SK-N-SH treated with all-trans-retinoic acid at 6 μM for 48 hours (cell line): ENCODE data around the gene PAQR8.
"Not testable (repeated sequence)": the region's sequence is repeated elsewhere in the genome, so short reads cannot be mapped to it uniquely, and the experiment has no call there.

ENCODE experiments used
- ARNTL ChIP-seq: fragments of 450-650 bp; formaldehyde crosslinking; IDR thresholded peaks from 2 replicates; pipeline ENCODE4 v1.5.0; 2020; ENCODE audit warnings: low read depth, mild to moderate bottlenecking, moderate library complexity, borderline replicate concordance
- PPARA ChIP-seq: fragments of 250-450 bp; sonication (Bioruptor Pico); IDR thresholded peaks from 2 replicates; pipeline ENCODE4 v1.5.0; 2020; ENCODE audit warnings: mild to moderate bottlenecking, borderline replicate concordance
- SNAI2 ChIP-seq: fragments of 250-450 bp; sonication (Bioruptor Pico); IDR thresholded peaks from 2 replicates; pipeline ENCODE4 v1.5.0; 2020; ENCODE audit warnings: mild to moderate bottlenecking, moderate library complexity
- ZFP3 ChIP-seq: fragments of 250-450 bp; sonication (Bioruptor Pico); IDR thresholded peaks from 2 replicates; pipeline ENCODE4 v1.5.0; 2020; ENCODE audit warnings: mild to moderate bottlenecking, moderate library complexity
- ZNF8 ChIP-seq: fragments of 450-650 bp; formaldehyde crosslinking; IDR thresholded peaks from 2 replicates; pipeline ENCODE4 v1.5.0; 2020; ENCODE audit warnings: mild to moderate bottlenecking, moderate library complexity
- TF ChIP-seq, protein P1 (sequence below): fragments of 250-450 bp; sonication (Bioruptor Pico); IDR thresholded peaks from 2 replicates; pipeline ENCODE4 v1.5.1; 2021; ENCODE audit warnings: mild to moderate bottlenecking, moderate library complexity
- TF ChIP-seq, protein P2 (sequence below): fragments of 250-450 bp; sonication (Bioruptor Pico); IDR thresholded peaks from 2 replicates; pipeline ENCODE4 v1.5.1; 2020; ENCODE audit warnings: low read depth, mild to moderate bottlenecking, moderate library complexity
- TF ChIP-seq, protein P3 (sequence below): fragments of 250-450 bp; sonication (Bioruptor Pico); IDR thresholded peaks from 2 replicates; pipeline ENCODE4 v1.8.0; 2020; ENCODE audit warnings: mild to moderate bottlenecking, moderate library complexity, borderline replicate concordance

DNA sequence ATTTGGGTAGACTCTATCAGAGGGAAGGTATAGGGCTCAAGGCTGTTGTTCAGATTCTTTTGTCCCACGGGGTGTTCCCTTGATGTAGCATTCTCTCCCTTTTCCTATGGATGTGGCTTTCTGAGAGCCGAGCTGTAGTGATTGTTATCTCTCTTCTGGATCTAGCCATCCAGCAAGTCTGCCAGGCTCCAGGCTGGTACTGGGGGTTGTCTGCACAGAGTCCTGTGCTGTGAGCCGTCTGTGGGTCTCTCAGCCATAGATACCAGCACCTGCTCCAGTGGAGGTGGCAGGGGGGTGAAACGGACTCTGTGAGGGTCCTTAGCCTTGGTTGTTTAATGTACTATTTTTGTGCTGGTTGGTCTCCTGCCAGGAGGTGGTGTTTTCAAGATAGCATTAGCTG lies 71.3 kb downstream of the PAQR8 start:
- TF ChIP-seq, protein P1, sequence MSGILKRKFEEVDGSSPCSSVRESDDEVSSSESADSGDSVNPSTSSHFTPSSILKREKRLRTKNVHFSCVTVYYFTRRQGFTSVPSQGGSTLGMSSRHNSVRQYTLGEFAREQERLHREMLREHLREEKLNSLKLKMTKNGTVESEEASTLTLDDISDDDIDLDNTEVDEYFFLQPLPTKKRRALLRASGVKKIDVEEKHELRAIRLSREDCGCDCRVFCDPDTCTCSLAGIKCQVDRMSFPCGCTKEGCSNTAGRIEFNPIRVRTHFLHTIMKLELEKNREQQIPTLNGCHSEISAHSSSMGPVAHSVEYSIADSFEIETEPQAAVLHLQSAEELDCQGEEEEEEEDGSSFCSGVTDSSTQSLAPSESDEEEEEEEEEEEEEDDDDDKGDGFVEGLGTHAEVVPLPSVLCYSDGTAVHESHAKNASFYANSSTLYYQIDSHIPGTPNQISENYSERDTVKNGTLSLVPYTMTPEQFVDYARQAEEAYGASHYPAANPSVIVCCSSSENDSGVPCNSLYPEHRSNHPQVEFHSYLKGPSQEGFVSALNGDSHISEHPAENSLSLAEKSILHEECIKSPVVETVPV (CRISPR knock-in tag), result not testable (repeated sequence)
- TF ChIP-seq, protein P2, sequence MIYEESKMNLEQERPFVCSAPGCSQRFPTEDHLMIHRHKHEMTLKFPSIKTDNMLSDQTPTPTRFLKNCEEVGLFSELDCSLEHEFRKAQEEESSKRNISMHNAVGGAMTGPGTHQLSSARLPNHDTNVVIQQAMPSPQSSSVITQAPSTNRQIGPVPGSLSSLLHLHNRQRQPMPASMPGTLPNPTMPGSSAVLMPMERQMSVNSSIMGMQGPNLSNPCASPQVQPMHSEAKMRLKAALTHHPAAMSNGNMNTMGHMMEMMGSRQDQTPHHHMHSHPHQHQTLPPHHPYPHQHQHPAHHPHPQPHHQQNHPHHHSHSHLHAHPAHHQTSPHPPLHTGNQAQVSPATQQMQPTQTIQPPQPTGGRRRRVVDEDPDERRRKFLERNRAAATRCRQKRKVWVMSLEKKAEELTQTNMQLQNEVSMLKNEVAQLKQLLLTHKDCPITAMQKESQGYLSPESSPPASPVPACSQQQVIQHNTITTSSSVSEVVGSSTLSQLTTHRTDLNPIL (CRISPR knock-in tag), result not testable (repeated sequence)
- TF ChIP-seq SNAI2; ARNTL (CRISPR knock-in tag); ZNF8 (CRISPR knock-in tag); ZFP3 (CRISPR knock-in tag); PPARA (CRISPR knock-in tag): not testable (repeated sequence)
- TF ChIP-seq, protein P3, sequence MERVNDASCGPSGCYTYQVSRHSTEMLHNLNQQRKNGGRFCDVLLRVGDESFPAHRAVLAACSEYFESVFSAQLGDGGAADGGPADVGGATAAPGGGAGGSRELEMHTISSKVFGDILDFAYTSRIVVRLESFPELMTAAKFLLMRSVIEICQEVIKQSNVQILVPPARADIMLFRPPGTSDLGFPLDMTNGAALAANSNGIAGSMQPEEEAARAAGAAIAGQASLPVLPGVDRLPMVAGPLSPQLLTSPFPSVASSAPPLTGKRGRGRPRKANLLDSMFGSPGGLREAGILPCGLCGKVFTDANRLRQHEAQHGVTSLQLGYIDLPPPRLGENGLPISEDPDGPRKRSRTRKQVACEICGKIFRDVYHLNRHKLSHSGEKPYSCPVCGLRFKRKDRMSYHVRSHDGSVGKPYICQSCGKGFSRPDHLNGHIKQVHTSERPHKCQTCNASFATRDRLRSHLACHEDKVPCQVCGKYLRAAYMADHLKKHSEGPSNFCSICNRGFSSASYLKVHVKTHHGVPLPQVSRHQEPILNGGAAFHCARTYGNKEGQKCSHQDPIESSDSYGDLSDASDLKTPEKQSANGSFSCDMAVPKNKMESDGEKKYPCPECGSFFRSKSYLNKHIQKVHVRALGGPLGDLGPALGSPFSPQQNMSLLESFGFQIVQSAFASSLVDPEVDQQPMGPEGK, result not testable (repeated sequence)
